22Rv1 (cell line): ENCODE data around the gene GTF2I.
"Not testable (repeated sequence)": the region's sequence is repeated elsewhere in the genome, so short reads cannot be mapped to it uniquely, and the experiment has no call there.

ENCODE experiments used
- H3K27ac ChIP-seq: fragments of 450-650 bp; 2 replicates; pipeline ENCODE4 v1.5.1; 2017
- ZFX ChIP-seq: fragments of 450-650 bp; IDR thresholded peaks from 2 replicates; pipeline ENCODE4 v1.6.1; 2017; ENCODE audit warnings: antibody characterized with exemption, borderline replicate concordance
- TF ChIP-seq, protein P1 (sequence below): fragments of 450-650 bp; IDR thresholded peaks from 2 replicates; pipeline ENCODE4 v1.5.1; 2017; ENCODE audit warnings: mild to moderate bottlenecking

The GTF2I gene

GRCh38 chr7:74682829-74683228, 25.3 kb downstream of the GTF2I start:
- no peak for TF ChIP-seq ZFX
- TF ChIP-seq, protein P1, sequence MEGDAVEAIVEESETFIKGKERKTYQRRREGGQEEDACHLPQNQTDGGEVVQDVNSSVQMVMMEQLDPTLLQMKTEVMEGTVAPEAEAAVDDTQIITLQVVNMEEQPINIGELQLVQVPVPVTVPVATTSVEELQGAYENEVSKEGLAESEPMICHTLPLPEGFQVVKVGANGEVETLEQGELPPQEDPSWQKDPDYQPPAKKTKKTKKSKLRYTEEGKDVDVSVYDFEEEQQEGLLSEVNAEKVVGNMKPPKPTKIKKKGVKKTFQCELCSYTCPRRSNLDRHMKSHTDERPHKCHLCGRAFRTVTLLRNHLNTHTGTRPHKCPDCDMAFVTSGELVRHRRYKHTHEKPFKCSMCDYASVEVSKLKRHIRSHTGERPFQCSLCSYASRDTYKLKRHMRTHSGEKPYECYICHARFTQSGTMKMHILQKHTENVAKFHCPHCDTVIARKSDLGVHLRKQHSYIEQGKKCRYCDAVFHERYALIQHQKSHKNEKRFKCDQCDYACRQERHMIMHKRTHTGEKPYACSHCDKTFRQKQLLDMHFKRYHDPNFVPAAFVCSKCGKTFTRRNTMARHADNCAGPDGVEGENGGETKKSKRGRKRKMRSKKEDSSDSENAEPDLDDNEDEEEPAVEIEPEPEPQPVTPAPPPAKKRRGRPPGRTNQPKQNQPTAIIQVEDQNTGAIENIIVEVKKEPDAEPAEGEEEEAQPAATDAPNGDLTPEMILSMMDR = no peak
- no peak overlapping the region for H3K27ac ChIP-seq

- 0 out of 2 replicates have a peak overlapping the region, but pooled peaks have one; percentile 7 for H3K27ac ChIP-seq
- TF ChIP-seq ZFX = no peak
- TF ChIP-seq, protein P1 = no peak
Measured at GRCh38 chr7:74683799-74684198, 26.3 kb downstream of the GTF2I start.

DNA sequence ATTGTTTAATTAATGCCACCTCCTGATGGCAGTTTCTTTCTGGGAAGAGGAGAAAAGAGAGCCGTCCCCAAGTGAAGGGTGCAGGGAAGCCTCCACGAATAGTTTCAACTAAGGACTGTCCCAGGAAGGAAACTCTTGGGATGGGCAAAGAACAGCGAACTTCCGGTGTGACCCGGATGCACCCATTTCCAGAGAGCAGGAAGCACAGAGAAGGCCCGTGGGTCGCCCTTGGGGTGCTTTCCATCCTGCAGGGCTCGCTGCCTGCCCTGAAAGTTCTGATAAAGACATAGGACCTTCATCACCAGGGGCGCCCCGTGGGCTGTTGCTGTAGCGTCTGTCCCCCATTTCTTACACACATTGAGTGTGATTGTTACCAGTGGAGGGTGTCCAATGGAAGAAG, 27.0 kb downstream of the GTF2I start:
- TF ChIP-seq, protein P1 = no peak
- no peak for TF ChIP-seq ZFX
- H3K27ac ChIP-seq = 0 out of 2 replicates have a peak overlapping the region, but pooled peaks have one; percentile 7

DNA sequence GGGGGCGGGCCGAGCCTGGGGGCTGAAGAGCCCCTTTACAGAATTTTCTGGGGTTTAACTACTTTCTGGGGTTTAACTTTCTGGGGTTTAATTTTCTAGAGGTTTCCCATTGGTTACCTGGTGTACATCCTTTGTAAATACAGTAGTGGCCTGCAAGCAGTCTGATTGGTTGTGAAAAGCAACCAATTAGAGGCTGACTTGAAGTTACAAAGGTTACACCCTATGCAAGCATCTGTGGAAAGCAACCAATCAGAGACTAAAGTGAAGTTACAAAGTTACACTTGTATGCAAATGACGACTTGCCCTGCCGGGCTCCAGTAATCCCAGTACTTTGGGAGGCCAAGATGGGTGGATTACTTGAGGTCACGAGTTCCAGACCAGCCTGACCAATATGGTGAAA, 27.4 kb downstream of the GTF2I start:
- no peak overlapping the region for H3K27ac ChIP-seq
- TF ChIP-seq, protein P1 = no peak
- no peak for TF ChIP-seq ZFX

DNA sequence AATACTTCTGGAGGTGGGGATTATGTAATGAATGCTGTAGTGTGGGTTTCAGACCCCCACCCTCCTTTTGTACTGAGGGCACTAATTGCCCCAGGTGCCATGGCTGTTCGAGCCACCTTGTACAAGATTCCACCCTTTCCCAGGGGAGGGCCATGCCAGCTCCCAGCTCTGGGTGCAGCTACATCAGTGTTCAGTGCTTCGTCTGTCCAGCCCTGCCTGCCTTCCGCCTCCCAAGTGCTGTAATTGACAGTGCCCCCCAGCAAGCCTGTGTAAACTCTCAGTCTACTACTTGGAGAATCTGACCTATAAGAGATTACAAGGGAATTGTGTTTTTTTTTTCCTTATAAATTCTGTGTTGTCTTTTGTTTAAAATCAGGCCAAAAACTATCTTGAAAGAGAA, 33.0 kb downstream of the GTF2I start:
- H3K27ac ChIP-seq = no peak overlapping the region
- TF ChIP-seq, protein P1 = no peak
- TF ChIP-seq ZFX = no peak

- H3K27ac ChIP-seq = not testable (repeated sequence)
Measured at GRCh38 chr7:74704419-74704818, 46.9 kb downstream of the GTF2I start.

DNA sequence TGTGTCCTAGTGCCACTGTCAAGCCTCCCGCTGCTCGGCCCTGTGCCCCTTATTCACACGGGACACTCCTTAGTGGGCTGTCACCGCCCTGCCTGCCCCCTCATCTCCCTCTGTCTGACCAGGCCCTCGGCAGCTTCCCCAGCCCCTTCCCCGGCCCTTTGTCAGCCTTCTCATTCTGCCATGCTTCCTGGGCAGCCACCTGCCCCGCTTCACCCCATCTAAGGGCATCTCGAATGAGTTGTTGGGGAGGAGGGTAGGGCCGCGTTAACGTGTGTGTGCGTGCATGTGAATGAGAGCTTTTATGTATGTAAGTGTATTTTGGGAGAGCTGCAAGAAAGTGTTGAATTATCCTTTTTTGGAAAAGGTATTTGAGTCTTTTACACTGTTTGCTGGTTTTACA, 49.7 kb downstream of the GTF2I start:
- no peak overlapping the region for H3K27ac ChIP-seq
- TF ChIP-seq, protein P1 = no peak
- no peak for TF ChIP-seq ZFX

DNA sequence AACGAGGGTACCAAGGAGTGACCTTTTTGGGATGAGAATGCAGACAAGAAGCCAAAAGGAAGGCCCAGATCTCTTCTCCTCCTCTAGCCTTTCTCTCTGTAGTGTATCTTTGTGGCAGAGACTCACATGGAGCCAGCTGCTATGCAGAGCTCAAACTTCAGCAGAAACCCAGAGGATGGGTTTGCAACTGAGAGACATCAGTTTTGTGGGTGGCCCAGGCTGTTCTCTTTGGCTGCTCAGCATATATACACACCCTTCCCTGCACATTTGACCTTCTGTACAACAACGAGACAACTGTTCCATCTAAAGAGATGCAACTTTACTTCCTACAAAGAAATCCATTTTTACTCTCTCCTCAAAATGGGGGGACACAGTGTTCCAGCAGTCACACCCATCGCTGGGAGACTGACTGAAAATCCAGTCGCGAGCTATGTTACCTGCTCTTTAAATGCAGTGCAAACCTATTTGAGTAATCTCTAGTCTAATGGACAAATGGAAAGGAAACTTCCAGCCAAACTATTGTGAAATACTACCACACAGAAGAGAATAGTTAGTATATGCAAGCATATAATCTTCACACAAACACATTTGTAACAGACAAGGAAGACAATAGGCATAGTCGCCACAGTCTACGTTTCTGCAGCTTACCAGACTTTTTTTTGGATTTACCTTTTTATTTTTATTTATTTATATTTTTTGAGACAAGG, 51.2 kb downstream of the GTF2I start:
- TF ChIP-seq ZFX = no peak
- TF ChIP-seq, protein P1 = no peak
- no peak overlapping the region for H3K27ac ChIP-seq
